ENCODE measurements around the gene AUTS2.

GRCh38 chr7:70759674-70760073 is 1161.4 kb downstream of the AUTS2 start:
- TF ChIP-seq CTCF (IDR thresholded peaks at IDR 0.05 in 2 of 3, conservative IDR thresholded peaks at IDR 0.05 in 1 of 3; ENCODE audit: insufficient read depth in 2 of 3, low read depth in 1 of 3, low read length in 3 of 3): no peak
- TF ChIP-seq ZSCAN29 (IDR thresholded peaks at IDR 0.05): no peak
- no peak for TF ChIP-seq PTRF (tag; IDR thresholded peaks at IDR 0.05)
- TF ChIP-seq KDM4B (IDR thresholded peaks at IDR 0.05; ENCODE audit: borderline replicate concordance in 2 of 2, low read depth in 1 of 2): no peak
- TF ChIP-seq ZNF280B (CRISPR knock-in tag; IDR thresholded peaks at IDR 0.05): no peak
- no peak for TF ChIP-seq ELF4 (CRISPR knock-in tag; IDR thresholded peaks at IDR 0.05)
- TF ChIP-seq EZH2 (IDR thresholded peaks at IDR 0.05; ENCODE audit: borderline replicate concordance, low read depth, low read length): no peak
- TF ChIP-seq TBP (optimal IDR thresholded peaks at IDR 0.05; ENCODE audit: low read depth, low read length): no peak
- TF ChIP-seq USF2 (CRISPR knock-in tag; IDR thresholded peaks at IDR 0.05): no peak
- TF ChIP-seq TEAD4 (IDR thresholded peaks at IDR 0.05; ENCODE audit: low read length): no peak
- TF ChIP-seq TEAD4 (CRISPR knock-in tag; IDR thresholded peaks at IDR 0.05; ENCODE audit: borderline replicate concordance): no peak
- TF ChIP-seq CEBPB (tag; IDR thresholded peaks at IDR 0.05): no peak
